Stimulated activated CD8-positive, alpha-beta memory T cell treated with anti-CD3 and anti-CD28 coated beads, Interleukin-15, amount 100 ng/mL, for 1 hour (primary cell): Measurements from ENCODE around the gene UBP1.
"Not testable (repeated sequence)": the region's sequence is repeated elsewhere in the genome, so short reads cannot be mapped to it uniquely, and the experiment has no call there.

Experiments used
- DNase-seq: peaks from one replicate; pipeline ENCODE4 v3.0.0-alpha.2; 2020; ENCODE audit warnings: low read depth

UBP1 gene

DNA sequence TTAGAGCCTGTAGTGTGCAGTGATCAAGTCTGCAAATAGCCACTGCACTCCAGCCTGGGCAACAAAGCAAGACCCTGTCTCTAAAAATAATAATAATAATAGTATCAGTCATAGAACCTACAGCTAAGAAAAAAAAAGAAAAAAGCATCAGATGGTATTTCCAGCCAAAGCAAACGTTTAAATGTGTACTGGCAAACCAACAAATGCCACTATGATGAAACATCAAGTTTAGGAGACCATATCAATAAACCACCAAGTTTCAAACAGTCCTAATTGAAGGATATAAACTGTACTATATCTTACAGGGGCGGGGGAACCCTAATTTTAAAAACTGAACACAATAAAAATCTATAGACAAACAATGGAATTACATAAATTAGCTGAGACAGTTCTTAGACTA lies 6.4 kb downstream of the UBP1 start:
- no peak for DNase-seq

DNA sequence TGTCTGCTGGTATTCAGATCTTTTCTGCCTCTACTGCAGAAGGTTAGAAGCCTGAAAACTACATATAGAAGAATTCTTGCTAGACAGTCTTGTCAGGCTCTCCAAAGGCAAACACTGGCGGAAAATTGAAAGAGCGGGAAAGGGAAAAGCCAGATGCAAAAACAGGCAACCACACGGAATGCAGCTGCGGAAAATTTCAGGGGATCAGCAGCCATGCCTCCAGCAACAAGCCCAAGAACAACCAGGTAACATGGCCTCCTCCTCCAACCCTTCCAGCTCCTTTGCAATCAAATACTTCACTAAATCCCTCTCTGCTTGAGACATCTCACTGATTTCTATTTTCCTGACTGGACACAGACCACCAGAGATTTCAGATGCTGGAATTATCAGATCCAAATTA lies 9.6 kb downstream of the UBP1 start:
- DNase-seq, result no peak

DNA sequence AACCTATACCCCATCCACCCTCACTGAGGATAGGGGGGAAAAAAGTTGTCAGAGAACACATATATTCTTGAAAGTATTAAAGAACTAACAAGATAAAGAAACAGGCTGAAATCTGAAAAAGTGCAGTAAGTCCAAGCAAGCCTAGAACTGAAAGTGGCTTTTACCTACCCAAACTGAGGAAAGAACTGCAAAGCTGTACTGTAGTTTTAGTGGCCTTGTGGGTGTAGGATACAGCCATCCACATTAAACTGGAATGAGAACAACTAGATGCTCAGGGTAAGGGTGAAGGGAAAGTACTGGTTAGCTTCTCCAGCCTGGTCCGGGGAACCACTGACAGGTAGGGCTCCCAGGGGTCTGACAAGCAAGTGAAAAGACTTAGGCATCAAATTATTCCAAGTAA lies 10.1 kb downstream of the UBP1 start:
- DNase-seq, result no peak

DNA sequence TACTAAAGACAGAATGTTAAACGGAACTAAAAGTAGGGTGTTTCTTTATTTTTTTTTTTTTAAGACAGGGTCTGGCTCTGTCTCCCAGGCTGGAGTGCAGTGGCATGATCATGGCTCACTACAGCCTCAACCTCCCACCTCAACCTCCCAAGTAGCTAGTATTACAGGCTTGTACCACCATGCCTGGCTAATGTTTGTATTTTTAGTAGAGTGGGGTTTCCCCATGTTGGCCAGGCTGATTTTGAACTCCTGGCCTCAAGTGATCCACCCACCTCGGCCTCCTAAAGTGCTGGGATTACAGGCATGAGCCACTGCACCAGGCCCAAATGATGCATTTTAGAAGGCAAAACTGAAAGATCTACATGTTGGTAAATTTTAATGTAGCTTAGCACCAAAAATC lies 10.9 kb downstream of the UBP1 start:
- DNase-seq, result not testable (repeated sequence)

DNA sequence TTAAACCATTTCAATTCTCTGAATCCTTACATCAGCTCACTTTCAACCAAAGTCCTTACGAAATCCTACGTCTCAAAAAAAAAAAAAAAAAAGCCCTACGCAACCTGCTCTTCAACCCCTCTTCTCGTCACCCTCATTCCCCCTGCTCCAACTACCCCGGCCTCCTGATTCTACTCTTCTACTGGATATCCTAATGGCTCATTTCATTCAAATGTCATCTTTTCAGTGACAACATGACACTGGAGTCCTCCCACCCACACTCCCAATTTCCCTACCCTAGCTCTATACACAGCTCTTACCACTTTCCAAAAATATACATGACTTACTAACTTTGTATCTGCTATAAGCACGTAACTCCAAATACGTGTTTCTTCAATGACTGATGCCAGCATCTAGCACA lies 11.5 kb downstream of the UBP1 start:
- DNase-seq, result no peak

DNA sequence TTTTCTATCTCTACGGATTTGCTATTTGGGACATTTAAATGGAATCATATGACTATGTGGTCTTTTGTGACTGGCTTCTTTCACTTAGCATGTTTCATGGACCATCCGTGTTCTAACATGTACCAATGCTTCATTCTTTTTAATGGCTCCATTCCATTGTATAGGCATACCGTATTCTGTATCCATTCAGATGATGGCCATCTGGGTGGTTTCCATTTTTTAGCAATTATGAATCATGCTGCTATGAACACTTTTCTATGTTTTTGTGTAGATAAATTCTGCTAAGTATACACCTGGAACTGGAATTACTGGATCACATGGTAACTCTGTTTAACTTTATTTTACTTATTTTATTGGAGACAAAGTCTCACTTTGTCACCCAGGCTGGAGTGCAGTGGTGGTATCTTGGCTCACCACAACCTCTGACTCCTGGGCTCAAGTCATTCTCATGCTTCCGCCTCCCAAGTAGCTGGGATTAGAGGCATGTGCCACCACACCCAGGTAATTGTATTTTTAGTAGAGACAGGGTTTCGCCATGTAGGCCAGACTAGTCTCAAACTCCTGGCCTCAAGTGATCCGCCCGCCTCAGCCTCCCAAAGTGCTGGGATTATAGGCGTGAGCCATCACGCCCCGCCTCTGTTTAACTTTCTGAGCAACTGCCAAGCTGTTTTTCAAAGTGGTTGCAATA lies 13.4 kb downstream of the UBP1 start:
- DNase-seq, result no peak

DNA sequence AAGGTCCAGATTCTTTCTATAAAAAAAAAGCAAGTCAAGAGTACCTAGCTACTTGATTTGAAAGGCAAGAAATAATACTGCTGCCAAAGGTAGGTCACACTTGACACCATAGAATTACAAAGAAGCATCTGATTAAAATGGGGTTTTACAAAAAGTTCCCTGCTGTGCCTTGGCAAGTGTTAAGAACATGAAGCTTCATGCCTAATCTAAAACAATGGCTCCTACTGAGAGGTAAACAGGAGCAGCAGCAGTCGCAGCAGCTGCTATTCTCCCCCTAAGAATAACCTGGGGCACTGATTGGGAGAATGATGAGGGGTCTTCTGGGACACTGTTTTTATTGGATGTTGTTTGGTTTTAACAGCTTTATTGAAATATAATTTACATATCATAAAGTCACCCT lies 14.1 kb downstream of the UBP1 start:
- no peak for DNase-seq

DNA sequence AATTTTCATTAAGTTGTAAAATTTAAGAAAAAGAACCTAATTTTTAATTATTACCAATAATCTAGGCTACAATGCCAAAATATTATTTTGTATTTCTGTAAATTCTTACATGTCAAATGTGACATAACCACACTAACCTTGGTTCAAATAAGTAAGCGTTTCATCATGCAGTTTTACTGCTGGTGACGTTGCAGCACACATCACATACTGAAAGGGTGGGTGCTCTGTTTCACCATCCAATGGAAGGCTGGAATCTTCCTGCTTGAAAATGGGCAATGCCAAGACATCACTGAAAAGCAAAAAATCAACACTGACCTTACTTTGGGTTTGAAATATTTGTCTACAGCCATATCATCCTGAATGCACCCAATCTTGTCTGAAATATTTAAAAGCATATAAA lies 14.8 kb downstream of the UBP1 start:
- no peak for DNase-seq

DNA sequence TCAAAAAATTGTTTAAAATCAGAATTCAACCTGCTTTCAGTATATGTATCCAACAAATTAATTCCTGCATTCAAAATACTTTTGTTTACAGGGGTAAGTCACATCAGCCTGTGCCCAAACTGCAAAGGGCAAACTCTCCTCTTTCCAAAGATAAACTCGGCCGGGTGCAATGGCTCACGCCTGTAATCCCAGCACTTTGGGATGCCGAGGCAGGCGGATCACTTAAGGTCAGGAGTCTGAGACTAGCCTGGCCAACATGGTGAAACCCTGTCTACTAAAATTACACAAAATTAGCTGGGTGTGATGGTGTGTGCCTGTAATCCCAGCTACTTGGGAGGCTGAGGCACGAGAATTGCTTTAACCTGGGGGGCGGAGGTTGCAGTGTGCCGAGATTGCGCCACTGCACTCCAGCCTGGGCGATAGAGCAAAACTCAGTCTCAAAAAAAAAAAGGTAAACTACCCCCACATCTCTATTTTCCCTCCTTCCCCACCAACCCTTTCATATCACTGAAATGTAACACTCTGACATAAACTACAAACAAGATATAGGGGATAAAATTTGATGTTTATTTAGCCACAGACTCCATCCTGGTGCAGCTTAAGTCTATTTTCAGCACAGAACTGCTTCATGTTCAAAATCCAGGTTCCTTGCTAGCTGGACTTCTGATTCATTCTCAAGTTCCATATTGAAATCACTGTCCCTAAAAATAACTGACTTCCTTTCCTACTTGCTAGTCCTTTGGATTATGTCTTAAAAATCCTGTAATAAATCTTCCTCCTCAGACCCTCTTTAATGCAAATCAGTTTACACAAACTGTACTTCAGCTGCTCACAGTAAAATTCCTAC lies 15.4 kb downstream of the UBP1 start:
- no peak for DNase-seq

DNA sequence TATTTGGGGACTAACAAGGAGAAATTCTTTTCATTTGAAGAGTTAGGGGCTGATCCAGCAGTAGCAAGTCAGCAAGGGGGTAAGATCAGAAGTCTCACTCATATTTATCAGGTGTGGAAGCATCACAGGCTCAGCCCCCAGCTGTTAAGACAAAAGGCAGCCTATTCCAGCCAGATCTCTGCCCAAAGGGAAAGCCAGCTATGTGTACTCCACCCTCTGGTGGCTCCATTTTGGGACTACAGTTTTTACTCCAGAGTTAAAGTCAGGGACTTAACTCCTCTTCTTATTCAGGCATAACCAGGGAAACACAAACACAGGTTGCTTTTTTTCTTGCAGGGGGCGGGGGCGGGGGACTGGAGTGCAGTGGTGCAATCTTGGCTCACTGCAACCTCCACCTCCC lies 19.2 kb downstream of the UBP1 start:
- no peak for DNase-seq

DNA sequence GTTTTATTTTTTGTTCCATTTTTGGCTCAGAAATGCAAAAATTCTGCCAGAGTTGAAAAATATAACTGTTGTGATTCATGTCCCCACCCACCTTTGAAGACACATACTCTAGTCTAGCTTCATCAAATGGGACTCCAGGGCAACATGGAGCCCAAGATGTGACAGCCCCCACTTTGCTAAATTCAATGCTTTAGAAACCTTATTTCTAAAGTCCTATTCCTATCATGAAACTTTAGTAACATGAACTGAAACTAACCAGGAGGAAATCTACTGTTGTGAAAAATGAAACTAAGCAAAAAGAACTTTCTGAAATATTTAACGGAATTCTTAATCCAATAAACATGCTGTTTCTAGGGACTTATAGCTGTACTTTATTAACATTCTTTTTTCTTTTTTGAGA lies 20.3 kb downstream of the UBP1 start:
- DNase-seq, result no peak

DNA sequence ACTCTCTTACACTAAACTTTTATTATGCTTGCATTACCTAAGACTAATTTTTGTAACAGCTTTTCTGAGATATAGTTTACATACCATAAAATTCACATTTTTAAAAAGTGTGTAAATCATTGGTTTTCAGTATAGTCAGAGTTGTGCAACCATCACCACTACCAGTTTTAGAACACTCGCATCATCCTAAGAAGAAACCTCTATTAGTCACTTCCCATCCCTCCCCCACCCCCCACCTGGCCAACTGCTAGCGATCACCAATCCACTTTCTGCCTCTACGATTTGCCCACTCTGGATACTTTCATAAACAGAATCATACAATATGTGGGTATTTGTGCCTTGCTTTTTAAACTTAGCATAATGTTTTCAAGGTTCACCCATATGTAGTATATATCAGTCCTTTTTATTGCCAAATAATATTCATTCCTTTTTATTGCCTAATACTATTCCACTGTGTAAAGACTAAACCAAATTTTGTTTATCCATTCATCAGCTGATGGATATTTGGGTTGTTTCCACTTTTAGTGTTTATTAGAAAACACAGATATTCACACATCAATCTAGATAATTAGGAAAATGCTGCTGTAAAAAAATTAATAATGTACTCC lies 23.0 kb downstream of the UBP1 start:
- no peak for DNase-seq

DNA sequence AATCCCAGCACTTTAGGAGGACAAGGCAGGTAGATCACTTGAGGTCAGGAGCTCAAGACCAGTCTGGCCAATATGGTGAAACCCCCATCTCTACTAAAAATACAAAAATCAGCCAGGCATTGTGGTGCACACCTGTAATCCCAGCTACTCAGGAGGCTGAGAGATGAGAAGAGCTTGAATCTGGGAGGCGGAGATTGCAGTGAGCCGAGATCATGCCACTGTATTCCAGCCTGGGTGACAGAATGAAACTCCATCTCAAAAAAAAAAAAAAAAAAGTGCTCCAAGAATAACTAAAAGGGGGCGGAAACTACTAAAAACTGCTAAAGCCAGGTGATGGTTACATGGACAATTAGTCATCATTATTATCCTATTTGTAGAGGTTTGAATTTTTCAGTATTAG lies 29.4 kb downstream of the UBP1 start:
- not testable (repeated sequence) for DNase-seq

DNA sequence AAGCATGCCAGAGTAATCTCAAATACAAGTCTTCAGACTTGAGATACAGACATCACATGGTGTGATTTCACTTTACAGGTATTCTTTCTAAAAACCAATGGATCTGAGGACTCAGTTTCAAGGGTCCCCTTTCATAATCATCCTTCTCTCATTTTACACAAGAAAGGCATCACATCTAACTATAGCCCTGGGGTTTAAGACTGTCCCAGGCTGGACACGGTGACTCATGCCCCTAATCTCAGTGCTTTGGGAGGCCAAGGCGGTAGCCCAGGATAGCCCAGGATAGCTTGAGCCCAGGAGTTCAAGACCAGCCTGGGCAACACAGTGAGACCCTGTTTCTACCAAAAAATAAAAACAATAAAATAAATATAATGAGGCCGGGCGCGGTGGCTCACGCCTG lies 36.4 kb downstream of the UBP1 start:
- no peak for DNase-seq

DNA sequence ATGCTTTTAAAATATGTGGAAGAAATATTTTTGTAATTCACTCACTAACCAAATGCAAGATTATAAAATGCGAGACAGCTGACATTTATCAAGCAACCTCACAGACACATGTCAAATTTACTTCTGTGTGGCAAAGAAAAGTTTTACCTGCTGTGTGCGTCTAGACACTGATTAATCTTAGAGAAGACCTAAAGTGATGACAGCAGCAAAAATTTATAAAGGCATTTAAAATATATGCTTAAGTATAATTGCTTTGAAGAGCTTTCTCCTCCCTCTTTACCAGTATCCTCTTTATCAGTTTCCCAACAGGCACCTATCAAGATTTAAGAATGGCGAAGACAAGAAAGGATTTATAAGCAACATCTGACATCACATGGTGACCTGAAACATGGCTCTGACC lies 37.3 kb downstream of the UBP1 start:
- DNase-seq, result no peak

DNA sequence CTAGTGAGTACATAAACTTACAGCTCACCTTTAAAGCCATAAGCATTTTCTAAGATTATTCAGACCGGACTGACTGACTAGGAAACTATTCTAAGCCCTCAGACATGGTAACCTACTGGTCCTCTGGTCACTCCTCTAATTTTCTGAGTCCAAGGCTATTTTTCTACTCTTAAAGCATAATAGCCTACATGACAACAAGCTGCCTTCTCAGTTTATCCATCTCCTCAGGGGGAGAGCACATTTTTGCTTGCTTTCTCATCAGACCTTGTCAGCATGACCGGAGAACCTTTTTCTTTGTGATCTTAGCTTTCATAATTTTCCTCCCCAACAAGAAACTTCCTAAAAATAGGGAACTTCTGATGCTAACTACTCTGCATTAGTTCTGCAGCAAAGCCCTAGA lies 38.4 kb downstream of the UBP1 start:
- no peak for DNase-seq

DNA sequence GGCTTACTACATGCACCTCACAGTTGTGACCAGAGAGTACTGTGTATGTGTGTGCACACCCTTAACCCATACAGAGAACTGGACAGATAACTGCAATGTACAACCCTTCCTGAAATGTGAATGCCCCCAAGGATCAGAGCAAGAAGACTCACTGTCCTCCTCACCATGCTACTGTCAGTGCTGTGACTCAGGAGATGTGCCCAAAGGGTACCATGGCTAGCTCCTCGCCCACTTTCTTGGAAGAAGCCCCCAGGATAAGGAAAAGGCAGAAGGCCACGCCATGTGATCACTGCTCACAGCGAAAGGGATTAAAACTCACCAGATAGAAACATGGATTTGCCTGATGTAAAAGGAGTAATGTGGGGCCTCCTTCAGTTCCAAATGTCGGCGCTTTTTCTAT lies 41.8 kb downstream of the UBP1 start:
- DNase-seq, result no peak

DNA sequence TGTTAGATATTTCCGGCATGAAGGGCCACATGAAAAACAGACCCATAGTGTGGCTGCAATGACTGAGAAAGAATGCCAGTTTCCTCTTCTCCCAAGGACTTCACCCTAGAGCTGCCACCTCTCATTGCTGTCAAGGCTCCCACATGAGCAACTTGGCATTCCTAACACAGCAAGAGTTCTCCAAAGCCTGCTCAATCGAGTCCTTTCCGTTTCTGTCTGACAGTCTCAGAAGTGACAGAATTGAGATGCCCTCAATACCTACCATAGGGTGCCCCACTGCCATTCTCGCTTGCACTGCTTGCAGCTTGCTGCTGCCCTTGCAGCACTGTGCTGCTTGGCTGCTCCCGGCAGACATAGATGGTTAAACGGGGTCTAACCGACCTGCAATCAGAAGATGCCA lies 44.3 kb downstream of the UBP1 start:
- DNase-seq, result no peak

DNA sequence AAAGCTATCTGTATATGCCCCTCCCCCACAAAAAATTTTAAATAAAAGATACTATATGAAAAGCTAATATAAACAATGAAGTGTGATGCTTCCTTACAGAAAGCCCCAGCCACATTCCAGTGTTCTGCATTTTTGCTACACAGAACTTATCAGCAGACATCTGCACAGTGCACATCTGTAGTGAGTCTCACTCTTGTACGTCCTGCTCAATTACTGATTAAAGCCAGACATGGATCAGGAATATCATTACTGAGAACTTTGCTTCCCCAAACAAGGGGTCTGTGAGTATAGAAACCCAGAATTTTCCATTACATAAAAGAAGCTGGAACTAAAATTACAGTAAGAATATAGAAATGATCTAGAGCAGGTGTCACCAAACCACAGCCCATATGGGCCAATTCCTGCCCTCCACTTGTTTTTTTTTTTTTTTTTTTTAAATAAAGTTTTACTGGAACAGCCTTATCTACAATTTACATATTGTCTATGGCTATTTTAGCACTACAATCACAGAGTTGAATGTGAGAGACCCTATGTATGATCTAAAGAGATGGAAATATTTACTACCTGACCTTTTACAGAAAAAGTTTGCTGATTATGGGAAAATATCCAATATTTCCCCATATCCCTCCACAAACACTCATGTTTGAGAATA lies 45.7 kb downstream of the UBP1 start:
- no peak for DNase-seq

DNA sequence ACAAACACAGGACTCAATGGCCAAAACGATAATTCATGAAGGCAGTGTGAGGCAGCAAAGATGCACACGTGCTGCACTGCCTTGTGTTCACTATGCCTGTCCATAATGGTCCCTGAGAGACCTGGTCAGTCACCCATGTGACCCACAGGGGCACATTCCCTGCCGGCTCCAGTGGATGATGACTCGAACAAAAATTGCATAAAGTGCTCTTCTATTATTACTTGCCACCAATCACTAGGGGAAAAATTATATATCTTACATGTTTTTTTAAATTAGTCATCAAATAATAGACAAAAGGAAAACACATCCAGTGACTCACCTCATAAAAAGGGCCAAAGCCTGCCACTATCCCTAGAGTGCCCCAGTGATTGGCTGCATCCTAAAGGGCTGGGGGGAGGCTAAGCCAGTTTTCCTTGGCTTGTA lies 47.5 kb downstream of the UBP1 start:
- no peak for DNase-seq

DNA sequence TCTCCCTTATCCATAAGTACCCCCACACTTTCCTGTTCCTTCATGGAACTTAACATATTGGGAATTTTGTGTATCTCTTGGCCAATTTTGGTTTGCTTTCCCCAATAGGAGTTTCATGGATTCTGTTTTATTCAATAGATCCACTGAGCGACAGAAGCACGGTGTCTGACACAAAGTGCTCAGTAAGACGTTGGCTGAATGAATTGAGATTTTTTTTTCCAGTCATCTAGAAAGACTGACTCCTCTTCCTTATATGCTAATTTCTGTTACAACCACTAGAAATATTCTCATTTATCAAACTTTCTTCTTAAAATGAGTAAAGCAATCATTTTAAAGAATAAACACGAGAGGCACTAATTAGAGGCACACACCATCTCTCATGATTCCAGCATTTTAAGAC lies 48.1 kb downstream of the UBP1 start:
- no peak for DNase-seq

DNA sequence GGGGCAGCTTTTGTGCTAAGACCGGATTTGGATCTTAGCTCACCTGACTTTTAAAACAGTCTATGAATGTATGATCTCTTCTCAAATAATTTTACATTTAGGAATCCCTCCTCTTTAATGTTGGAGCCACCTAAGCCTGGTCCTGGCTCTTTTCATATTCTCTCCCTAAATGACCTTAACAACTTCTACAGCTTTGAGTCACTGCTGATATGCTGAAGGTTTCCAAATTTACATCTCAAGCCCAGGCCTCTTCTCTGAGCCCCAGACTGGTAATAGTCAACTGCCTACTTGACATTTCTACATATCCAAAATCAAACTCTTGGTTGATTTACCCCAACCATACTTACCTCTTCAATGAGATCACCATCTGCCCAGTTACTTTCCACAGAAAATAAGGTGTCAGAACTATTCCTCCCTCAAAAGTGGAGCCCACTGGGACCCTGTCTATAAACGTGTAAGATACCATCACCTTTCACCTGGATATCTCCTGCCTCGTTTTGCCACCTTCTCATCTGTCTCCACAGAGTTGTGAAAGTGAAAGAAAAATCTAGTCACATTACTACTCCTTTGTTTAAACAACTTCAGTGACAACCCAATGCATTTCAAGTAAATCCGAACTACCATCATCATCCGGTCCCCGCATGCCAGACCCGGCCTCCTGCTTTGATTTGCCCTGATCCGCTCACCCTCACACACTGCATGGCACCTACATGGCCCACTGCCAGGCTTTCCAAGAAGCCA lies 48.8 kb downstream of the UBP1 start:
- DNase-seq, result no peak
